HCT116 (cell line): ENCODE results near the gene EBP.

Source experiments
- CTCF ChIP-seq, 3 experiments: fragments of 200-600 bp in 1 of 3; sonication (generic) in 1 of 3; IDR thresholded peaks in 2 of 3; conservative IDR thresholded peaks in 1 of 3; 2 replicates each; pipeline ENCODE4 v1.5.1; 2012 to 2017; ENCODE audit warnings: low read depth in 2 of 3, low read length in 2 of 3, antibody characterized with exemption in 1 of 3, borderline replicate concordance in 1 of 3, control low read depth in 1 of 3, mild to moderate bottlenecking in 1 of 3, mixed read lengths in 1 of 3, mixed run types in 1 of 3, moderate library complexity in 1 of 3; ENCODE audit not compliant: insufficient read depth in 1 of 3
- POLR2A ChIP-seq: IDR thresholded peaks from 2 replicates; pipeline ENCODE4 v1.7.0; 2011; ENCODE audit warnings: borderline replicate concordance; ENCODE audit not compliant: insufficient read depth, insufficient read length; ENCODE audit errors: extremely low read depth

- no peak for TF ChIP-seq POLR2A
- TF ChIP-seq CTCF (IDR thresholded peaks at IDR 0.05 in 2 of 3, conservative IDR thresholded peaks at IDR 0.05 in 1 of 3; ENCODE audit: borderline replicate concordance in 1 of 3, insufficient read depth in 1 of 3, low read depth in 2 of 3, low read length in 2 of 3) = no peak
These were observed 54.0 kb downstream of the EBP start for GRCh38 chrX:48575642-48576041.
